Diencephalon (tissue), 1 donor: Measurements from ENCODE around the gene CLPX. TPM values are rescaled to one million over a fixed set of nuclear protein-coding genes. Genes with fewer than 3 reads are reported as not detected.

Source experiments
- small RNA-seq: library from RNA; depleted of rRNA; stranded (forward); fragments of <200 nt; gene quantifications from one replicate; pipeline ENCODE3, GENCODE V24; 2014
- total RNA-seq: library from RNA; depleted of rRNA; stranded (reverse); fragments of >200 nt; gene quantifications from one replicate; pipeline ENCODE4 v1.2.3, GENCODE V29; 2014

Gene CLPX
- 66.9 TPM for total RNA-seq

GRCh38 chr15:65184868-65185717, at the start of gene CLPX:
Gene CLPX, minus strand, starts transcription at chr15:65185342. Its CDS starts 189 bp downstream, at chr15:65185153.

GRCh38 chr15:65210770-65211481, 25.8 kb upstream of the CLPX start, which contains the start of gene CILP:
Gene CILP, minus strand, starts transcription at chr15:65211473. Its CDS starts 1,718 bp downstream, at chr15:65209755.

GRCh38 chr15:65133548-65134200, 51.5 kb downstream of the CLPX start, which contains the start of gene PDCD7:
Gene PDCD7, minus strand, starts transcription at chr15:65133808. Its CDS starts 27 bp downstream, at chr15:65133781.

GRCh38 chr15:65115086-65115485, 70.1 kb downstream of the CLPX start, which contains the start of gene UBAP1L:
Gene UBAP1L, minus strand, starts transcription at chr15:65115200. Its CDS starts 8,985 bp downstream, at chr15:65106215.

Small RNA genes within 50 kb of the gene (small RNA-seq; reads per million reads assigned to genes)
- not detected for gene AC013553.1
- gene AC068213.1: not detected
- gene RNU6-686P: not detected

Other genes with a start within 250 kb of the CLPX start
- 55.8 TPM for gene SPG21, start 195.4 kb downstream of the CLPX start, total RNA-seq
- 14.5 TPM for gene MTFMT, start 155.7 kb downstream of the CLPX start, total RNA-seq
- gene SLC51B, start 140.0 kb downstream of the CLPX start, total RNA-seq: 0.69 TPM
- gene RASL12, start 117.4 kb downstream of the CLPX start, total RNA-seq: 6.2 TPM
- gene KBTBD13, start 108.6 kb downstream of the CLPX start, total RNA-seq: not detected
- 5.8 TPM for gene UBAP1L, start 70.1 kb downstream of the CLPX start, total RNA-seq
- 22.1 TPM for gene PDCD7, start 51.5 kb downstream of the CLPX start, total RNA-seq
- gene CILP, start 26.1 kb upstream of the CLPX start, total RNA-seq: 0.23 TPM
- 9.5 TPM for gene PARP16, start 101.5 kb upstream of the CLPX start, total RNA-seq
- not detected for gene RNU5A-1, start 110.7 kb upstream of the CLPX start, total RNA-seq
- not detected for gene RNU5B-1, start 119.3 kb upstream of the CLPX start, total RNA-seq
- gene IGDCC3, start 192.7 kb upstream of the CLPX start, total RNA-seq: 6.7 TPM
- 11.3 TPM for gene IGDCC4, start 237.6 kb upstream of the CLPX start, total RNA-seq